DND-41 (cell line): ENCODE results near the gene ZMIZ1.
A peak's percentile ranks its signal among the peaks of the same experiment; 100 is the strongest.

Source experiments
- ATAC-seq: fragments of 200-7000 bp; cut with Tn5 transposase; 3 replicates; pipeline ENCODE4 v1.9.1; 2021; ENCODE audit warnings: low read depth; ENCODE audit not compliant: insufficient read depth
- DNase-seq: peaks from one replicate; pipeline ENCODE4 v3.0.0-alpha.2; 2020
- H2AFZ ChIP-seq: 2 replicates; pipeline ENCODE4 v1.6.0; 2012; ENCODE audit warnings: low read depth, low read length
- H3K27ac ChIP-seq: 2 replicates; pipeline ENCODE4 v1.5.1; 2012; ENCODE audit warnings: low read length, inconsistent platforms
- H3K27me3 ChIP-seq: fragments of 200-600 bp; sonication (generic); 2 replicates; pipeline ENCODE4 v1.6.0; 2012; ENCODE audit warnings: low read length, mild to moderate bottlenecking, inconsistent platforms; ENCODE audit not compliant: insufficient read depth, poor library complexity
- H3K36me3 ChIP-seq: 2 replicates; pipeline ENCODE4 v1.5.1; 2012; ENCODE audit warnings: low read length, inconsistent platforms; ENCODE audit not compliant: insufficient read depth
- H3K4me1 ChIP-seq: 2 replicates; pipeline ENCODE4 v1.5.1; 2012; ENCODE audit warnings: mild to moderate bottlenecking, low read length; ENCODE audit not compliant: insufficient read depth
- H3K4me2 ChIP-seq: 2 replicates; pipeline ENCODE4 v1.6.0; 2012; ENCODE audit warnings: mild to moderate bottlenecking, moderate library complexity, low read length, inconsistent platforms; ENCODE audit not compliant: insufficient read depth
- H3K4me3 ChIP-seq, 2 experiments: fragments of 200-600 bp in 1 of 2; shearing (Covaris generic) in 1 of 2; 2 replicates each; pipeline ENCODE4 v1.5.1; 2012 to 2016; ENCODE audit warnings: inconsistent platforms in 2 of 2, low read length in 2 of 2, mild to moderate bottlenecking in 2 of 2, low read depth in 1 of 2, moderate library complexity in 1 of 2
- H3K79me2 ChIP-seq: 2 replicates; pipeline ENCODE4 v1.6.0; 2012; ENCODE audit warnings: low read length, inconsistent platforms; ENCODE audit not compliant: insufficient read depth
- H3K9ac ChIP-seq: 2 replicates; pipeline ENCODE4 v1.6.0; 2012; ENCODE audit warnings: low read depth, mild to moderate bottlenecking, inconsistent platforms, low read length, moderate library complexity
- H3K9me3 ChIP-seq: 2 replicates; pipeline ENCODE4 v1.5.1; 2012; ENCODE audit warnings: low read length, moderate library complexity, mild to moderate bottlenecking, inconsistent platforms; ENCODE audit not compliant: insufficient read depth, severe bottlenecking
- H4K20me1 ChIP-seq: 2 replicates; pipeline ENCODE4 v1.6.0; 2012; ENCODE audit warnings: low read length; ENCODE audit not compliant: insufficient read depth
- EZH2 ChIP-seq: IDR thresholded peaks from 3 replicates; pipeline ENCODE4 v1.6.1; 2012; ENCODE audit warnings: borderline replicate concordance, low read depth, mild to moderate bottlenecking, moderate library complexity, low read length, inconsistent platforms; ENCODE audit not compliant: severe bottlenecking
- TF ChIP-seq, protein P1 (sequence below): IDR thresholded peaks from 2 replicates; pipeline ENCODE4 v1.5.1; 2012; ENCODE audit warnings: borderline replicate concordance, low read length, moderate library complexity, mild to moderate bottlenecking; ENCODE audit not compliant: poor library complexity, severe bottlenecking; ENCODE audit errors: extremely low read depth

ZMIZ1 gene

DNA sequence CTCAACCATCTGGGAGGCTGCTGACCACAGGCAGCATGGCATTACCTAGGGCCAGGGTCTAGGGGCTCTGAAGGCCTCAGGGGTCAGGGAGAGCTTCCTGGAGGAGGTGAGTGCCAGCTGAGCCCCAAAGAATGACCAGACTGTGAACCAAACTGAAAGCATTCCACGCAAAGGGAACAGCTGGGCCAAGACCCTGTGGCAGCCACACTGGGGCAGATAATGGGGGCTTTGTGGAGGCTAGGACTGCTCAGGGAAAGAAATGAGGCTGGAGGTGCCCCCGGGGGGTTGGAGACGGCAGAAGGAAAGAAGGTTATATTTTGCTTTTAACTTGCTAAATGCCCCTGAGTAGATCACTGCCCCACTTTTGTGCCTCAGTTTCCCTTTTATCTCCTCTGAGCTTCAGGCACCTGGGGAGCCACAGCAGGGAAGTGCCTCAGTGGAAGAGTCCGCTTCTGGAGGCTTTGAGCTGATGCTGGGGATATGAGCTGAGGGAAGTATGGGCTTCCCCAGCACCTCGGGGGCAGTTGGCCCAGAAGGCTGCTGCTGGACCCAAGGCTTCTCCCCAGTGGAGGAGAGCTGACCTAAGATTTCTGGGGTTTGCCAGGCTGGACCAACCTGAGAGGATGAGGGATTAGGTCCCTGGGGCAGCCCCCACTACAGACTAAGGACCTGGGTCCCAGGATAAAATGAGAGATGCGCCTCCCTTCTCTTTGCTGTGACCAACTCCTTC is 57.8 kb downstream of the ZMIZ1 start:
- Histone ChIP-seq H3K4me1 (peaks cover 17% of the 10 kb centered on the region), H4K20me1 (peaks cover 45% of the 10 kb centered on the region), H3K36me3 (peaks cover 58% of the 10 kb centered on the region), H3K79me2 (peaks cover 15% of the 10 kb centered on the region), H3K9me3 (no peaks in the 10 kb centered on the region), H3K4me2 (no peak overlapping the region), H3K27me3 (no peaks in the 10 kb centered on the region), H3K4me3 (no peak overlapping the region), H3K9ac (no peak overlapping the region), H3K27ac (0 out of 2 replicates have a peak overlapping the region, but pooled peaks have one; percentile 4), H2AFZ (no peak overlapping the region)
- no peak for ATAC-seq
- no peak for DNase-seq
- no peak for TF ChIP-seq EZH2
- TF ChIP-seq, protein P1, sequence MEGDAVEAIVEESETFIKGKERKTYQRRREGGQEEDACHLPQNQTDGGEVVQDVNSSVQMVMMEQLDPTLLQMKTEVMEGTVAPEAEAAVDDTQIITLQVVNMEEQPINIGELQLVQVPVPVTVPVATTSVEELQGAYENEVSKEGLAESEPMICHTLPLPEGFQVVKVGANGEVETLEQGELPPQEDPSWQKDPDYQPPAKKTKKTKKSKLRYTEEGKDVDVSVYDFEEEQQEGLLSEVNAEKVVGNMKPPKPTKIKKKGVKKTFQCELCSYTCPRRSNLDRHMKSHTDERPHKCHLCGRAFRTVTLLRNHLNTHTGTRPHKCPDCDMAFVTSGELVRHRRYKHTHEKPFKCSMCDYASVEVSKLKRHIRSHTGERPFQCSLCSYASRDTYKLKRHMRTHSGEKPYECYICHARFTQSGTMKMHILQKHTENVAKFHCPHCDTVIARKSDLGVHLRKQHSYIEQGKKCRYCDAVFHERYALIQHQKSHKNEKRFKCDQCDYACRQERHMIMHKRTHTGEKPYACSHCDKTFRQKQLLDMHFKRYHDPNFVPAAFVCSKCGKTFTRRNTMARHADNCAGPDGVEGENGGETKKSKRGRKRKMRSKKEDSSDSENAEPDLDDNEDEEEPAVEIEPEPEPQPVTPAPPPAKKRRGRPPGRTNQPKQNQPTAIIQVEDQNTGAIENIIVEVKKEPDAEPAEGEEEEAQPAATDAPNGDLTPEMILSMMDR, result no peak

DNA sequence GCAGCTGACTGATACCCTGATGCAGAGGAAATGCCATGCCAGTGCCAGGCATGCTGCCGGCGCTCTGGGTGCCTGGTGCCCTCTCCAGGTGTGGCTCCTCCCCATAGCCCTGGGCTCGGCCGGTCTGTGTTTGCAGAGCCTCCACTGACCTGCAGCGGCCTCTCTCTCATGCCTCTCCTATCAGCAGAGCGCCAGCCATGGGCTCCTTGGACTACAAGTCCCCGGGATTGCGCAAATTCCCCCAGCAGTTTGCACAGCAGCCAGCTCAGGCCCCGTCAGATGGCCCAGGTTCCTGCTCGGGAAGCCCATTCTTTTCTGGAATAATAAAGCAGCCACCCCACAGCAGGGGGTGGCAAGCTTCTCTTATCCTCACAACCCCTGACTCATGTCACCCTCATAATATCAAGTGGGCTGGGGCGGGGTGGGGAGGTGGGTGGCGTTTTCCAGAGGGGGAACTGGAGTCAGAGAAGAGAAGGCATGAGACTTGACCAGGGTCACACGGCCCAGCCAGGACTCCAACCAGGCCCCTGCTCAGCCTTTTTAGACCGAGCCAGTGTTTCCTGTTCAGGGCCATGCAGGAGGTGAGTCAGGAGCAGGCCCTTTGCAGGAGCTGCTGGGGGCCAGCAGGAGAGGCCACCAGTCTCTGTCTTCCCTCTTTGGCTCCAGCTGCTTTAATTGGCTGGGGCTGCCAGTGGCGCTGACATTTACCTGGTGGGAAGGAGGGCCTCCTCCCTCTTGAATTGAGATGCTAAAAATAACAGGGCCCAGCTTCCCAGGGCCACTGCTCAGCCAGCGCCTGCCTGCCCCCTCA is 58.6 kb downstream of the ZMIZ1 start:
- H3K4me1 ChIP-seq, result peaks cover 23% of the 10 kb centered on the region
- H3K36me3 ChIP-seq, result peaks cover 50% of the 10 kb centered on the region
- no peak overlapping the region; the same call in 1 of the 2 replicates for H3K27ac ChIP-seq
- H3K27me3 ChIP-seq, result no peaks in the 10 kb centered on the region
- no peak overlapping the region for H2AFZ ChIP-seq
- peaks cover 19% of the 10 kb centered on the region for H3K79me2 ChIP-seq
- DNase-seq, result no peak
- no peak for ATAC-seq
- no peak overlapping the region for H3K4me3 ChIP-seq
- H3K9me3 ChIP-seq, result no peaks in the 10 kb centered on the region
- H3K4me2 ChIP-seq, result no peak overlapping the region
- peaks cover 37% of the 10 kb centered on the region for H4K20me1 ChIP-seq
- TF ChIP-seq EZH2, result no peak
- TF ChIP-seq, protein P1, result no peak
- no peak overlapping the region for H3K9ac ChIP-seq

DNA sequence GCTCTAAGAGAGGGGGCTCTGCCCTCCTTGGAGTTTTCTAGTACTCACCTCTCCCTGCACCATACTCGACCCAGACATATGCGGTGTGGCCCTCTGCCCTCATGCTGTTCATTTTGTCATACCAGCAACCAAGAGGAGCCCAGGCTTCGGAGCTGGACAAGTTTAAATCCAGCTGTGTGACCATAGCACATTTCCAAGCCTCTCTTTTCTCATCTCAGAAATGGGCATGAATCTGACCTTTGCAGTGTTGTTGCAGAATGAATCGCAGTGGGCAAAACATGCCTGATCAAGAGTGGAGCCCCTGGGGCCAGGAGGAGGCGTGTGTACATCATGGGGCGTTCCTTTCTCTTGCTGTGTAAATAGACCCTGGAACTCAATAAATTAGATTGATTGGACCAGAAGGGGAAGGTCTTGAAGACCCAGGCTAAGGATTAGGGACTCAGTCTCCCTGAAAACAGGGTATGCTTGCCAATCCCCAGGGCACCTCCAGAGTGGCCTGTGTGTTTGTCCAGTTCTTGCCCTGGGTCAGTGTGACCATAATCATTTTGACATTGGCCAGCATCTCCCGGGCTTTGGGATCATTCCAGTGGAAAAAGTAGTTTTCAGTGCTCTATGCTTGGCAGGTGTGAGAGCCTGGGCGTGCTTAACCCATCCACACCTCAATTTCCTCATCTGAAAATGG is 59.6 kb downstream of the ZMIZ1 start:
- H3K9ac ChIP-seq, result no peak overlapping the region
- peaks cover 33% of the 10 kb centered on the region for H3K4me1 ChIP-seq
- no peak overlapping the region for H2AFZ ChIP-seq
- DNase-seq (no peak), ATAC-seq (no peak)
- H3K79me2 ChIP-seq, result peaks cover 28% of the 10 kb centered on the region
- H4K20me1 ChIP-seq, result peaks cover 28% of the 10 kb centered on the region
- H3K9me3 ChIP-seq, result no peaks in the 10 kb centered on the region
- peak overlapping the region; percentile 44; the same call in 1 of the 2 replicates for H3K27ac ChIP-seq
- TF ChIP-seq EZH2, result no peak
- TF ChIP-seq, protein P1, result no peak
- H3K4me2 ChIP-seq, result no peak overlapping the region
- H3K4me3 ChIP-seq, result no peak overlapping the region
- H3K27me3 ChIP-seq, result no peaks in the 10 kb centered on the region
- peaks cover 45% of the 10 kb centered on the region for H3K36me3 ChIP-seq
